Measurements from ENCODE around the gene SVEP1.

Gene SVEP1

DNA sequence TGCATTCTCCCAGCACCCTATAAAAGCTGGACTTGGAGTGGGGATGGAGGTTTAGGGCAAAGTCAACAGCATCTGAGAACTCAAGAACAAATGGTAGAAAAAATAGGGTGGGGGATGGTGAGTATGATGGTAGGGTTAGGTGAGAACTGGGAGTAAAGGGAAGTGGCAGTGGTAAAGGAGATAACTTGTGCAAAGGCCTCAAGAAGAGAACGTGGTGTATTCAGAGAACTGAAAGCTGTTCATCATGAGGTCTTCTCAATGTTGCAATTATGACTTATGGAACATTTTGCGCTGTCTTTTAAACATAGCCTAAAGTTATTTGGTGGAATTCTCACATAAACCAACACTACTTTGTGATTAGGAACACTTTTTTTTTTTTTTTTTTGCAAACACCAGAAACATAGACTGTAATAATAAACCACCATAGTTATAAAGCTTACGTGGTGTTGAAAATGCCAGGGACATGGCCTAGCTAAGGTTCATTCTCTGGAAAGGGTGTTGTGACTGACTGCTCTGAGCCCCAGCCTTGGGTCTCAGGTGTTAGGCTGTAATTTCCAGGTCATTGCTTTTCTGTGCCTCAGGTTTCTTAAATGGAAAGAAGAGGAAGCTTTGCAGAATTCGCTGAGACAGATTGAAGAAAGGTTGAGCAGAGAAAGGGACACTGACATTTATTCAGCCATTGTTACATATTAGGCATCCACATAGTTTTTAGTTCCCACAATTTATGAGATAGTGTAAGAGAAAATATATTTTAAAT, 222.7 kb downstream of the SVEP1 start:
- DNase-seq = no peak

DNA sequence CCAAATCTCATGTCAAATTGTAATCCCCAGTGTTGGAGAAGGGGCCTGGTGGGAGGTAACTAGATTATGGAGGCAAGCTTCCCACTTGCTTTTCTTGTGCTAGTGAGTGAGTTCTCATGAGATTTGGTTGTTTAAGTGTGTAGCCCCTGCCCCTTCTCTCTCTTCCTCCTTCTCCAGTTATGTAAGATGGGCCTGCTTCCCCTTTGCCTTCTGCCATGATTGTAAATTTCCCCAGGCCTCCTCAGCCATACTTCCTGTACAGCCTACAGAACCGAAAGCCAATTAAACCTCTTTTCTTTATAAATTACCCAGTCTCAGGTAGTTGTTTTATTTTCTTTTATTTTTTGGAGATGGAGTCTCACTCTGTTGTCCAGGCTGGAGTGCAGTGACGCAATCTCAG, 223.6 kb downstream of the SVEP1 start:
- DNase-seq = no peak

- DNase-seq = no peak
Measured at GRCh38 chr9:110351009-110351467, 228.5 kb downstream of the SVEP1 start.

DNA sequence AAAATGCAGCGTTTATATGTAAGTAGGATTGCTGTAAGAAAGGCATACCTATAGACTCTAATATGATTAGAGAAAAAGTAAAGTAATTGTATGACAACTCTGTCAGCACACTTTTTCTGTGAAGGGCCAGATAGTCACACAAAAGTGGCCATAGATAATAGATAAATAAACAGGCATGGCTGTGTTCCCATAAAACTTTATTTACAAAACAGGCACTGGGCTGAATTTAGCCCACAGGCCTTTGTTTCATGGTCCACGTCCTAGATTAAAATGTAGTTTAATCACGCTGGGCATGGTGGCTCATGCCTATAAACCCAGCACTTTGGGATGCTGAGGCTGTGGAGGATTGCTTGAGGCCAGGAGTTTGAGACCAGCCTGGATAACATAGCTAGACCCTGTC, 233.2 kb downstream of the SVEP1 start:
- no peak for DNase-seq

GRCh38 chr9:110344821-110345220, 234.7 kb downstream of the SVEP1 start:
- DNase-seq = no peak

GRCh38 chr9:110343551-110343950, 236.0 kb downstream of the SVEP1 start:
- no peak for DNase-seq

DNA sequence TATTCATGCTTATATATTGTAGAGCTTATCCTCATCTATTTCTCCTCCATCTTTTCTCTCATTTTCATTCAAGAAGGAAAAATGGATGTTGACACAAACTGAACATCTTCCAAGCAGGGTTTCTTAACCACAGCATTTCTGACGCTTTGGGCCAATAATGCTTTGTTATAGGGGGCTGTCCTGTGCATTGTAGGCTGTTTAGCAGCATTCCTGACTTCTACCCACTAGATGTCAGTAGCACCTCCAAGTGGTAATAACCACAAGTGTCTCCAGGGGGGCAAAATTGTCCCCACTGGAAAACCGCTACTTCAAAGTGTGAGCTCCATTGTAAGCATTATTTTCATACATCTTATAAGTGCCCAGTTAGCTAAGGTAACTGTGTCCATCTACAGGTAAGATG, 239.2 kb downstream of the SVEP1 start:
- DNase-seq = no peak

DNA sequence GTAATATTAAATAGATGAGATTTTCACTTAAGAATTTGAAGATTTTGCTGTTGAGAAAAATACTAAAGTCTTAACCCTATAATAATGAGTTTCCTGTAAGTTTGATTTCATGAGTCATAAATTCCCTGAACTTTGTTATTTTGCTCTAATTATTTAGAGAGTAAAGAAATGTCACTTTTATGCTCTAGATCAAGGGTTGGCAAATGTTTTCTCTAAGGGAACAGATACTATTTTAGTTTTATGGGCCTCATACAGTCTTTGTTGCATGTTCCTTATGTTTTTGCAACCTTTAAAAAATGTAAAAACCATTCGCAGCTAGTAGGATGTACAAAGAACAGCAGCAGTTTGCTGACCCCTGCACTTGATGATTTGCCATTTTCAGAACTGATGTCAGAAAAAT, 241.4 kb downstream of the SVEP1 start:
- DNase-seq = no peak

DNA sequence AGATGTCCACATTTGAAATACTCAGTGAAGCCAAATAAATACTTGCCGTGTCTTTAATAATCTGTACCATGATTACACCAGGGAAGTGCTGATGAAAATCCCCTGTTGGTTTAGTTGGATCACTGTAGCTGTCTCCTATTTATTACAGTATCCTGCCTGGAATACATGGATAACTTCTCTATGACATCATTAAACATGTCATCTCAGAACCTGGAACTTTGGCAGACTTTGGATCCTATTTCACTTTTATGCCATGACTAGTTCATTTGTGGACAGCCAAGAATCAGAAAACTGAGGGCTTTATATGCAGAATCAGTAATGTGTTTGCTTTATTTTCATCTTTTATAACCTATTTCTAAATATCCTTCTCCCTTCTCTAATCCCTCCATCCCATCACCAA, 241.8 kb downstream of the SVEP1 start, which contains the start of gene TXNDC8:
TXNDC8 (minus strand) TSS at position 137 of the 400 bp plus-strand sequence.
- no peak for DNase-seq

GRCh38 chr9:110336363-110336762, 243.2 kb downstream of the SVEP1 start:
- DNase-seq = no peak

DNA sequence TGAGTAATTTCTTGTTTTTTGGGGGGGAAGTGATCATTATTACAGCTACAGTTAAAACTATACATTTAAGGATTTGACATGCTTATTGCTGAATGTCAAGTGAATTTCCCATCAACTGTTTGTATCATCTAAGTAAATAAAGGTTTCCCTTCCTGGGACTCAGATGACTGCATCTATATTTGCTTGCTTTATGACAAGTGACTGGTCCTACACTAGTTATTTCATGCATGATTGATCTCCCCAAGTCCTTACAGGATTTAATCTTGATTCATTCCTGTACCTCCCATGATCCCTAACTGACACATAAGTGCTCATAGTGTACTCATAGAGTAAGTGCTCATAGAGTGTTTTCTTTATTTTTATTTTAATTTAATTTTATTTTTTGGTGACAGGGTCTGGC, 244.7 kb downstream of the SVEP1 start:
- DNase-seq = no peak

DNA sequence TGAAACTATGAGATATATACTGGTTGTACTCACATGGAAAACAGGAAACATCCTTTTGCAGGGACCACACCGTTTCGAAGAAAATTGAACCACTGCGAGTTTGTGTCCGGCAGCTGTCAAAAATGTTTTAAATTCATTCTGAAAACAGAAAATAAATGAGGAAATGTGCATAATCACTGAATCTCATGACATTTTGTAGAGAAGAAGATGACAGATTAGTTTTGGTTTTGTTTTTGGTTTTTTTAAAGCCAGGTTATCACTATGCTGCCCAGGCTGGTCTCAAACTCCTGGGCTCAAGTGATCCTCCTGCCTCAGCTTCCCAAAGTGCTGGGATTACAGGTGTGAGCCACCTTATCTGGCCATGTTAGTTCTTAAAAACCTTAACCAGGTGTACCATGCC, 245.4 kb downstream of the SVEP1 start:
- no peak for DNase-seq

GRCh38 chr9:110332766-110333165, 246.8 kb downstream of the SVEP1 start:
- DNase-seq = no peak

GRCh38 chr9:110330484-110331105, 248.9 kb downstream of the SVEP1 start:
- DNase-seq = no peak

DNA sequence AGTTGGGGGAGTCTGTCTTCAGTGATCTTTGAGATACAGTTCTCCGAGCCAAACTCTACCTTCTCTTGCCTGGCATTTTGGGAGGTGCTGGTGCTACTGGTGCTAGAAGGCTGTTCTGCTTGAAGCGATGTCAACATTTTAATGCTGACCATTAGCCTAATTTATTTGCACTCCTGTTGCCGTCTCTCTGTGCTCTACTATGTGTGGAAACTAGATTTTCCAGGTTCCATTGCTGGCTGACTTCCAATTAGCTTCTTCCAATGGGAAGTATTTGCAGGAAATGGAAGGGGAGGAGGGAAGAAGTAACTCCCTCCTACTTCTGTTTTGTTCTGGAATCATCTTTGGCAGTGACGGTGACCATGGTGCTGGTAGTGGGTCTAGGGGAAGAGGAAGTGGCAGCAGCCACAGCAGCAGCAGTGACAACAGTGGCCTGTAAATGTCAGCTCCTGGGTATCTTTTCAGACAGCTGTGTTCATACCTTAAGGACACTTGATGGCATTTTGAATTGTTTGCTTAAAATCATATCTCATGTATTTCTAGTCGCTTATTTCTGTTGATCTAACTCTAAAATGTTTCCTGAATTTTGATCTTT, 249.8 kb downstream of the SVEP1 start:
- DNase-seq = no peak

DNA sequence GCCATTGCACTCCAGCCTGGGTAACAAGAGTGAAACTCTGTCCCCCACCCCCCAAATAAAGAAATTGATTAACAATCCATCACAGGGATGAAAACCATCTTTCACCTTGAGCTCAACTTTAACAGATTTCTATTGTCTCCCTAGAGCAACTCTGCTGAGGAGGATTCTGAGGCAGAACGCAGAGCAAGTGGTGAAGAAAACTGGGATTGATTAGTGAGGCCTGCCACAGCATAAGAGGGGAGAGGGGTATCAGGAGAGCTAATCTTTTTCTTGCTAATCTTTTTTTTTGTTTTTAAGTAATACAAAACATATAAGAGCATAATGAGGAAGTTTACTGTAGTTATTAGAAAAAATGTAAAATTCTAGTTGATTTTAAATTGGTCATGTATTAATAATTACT, 250.8 kb downstream of the SVEP1 start:
- DNase-seq = no peak

DNA sequence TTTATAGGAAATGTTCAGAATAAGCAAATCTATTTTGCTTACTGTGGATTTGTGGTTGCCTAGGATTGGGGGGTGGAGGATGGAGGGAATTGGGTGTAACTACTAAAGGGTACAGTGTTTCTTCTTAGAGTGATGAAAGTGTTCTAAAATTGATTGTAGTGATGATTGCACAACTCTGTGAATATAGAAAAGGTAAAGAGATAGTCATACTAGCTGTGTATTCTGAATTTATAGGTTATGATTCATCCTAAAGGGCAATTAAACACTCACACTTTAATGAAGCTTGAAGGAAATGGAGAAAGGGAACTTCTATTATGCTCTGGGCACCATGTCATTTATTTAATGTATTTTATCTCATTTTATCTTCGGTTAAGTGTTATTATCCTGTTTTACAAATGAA, 251.8 kb downstream of the SVEP1 start:
- DNase-seq = no peak

- DNase-seq = no peak
Measured at GRCh38 chr9:110323818-110324217, 255.7 kb downstream of the SVEP1 start.

- no peak for DNase-seq
Measured at GRCh38 chr9:110320651-110321445, 258.7 kb downstream of the SVEP1 start.

GRCh38 chr9:110319781-110320492, 259.6 kb downstream of the SVEP1 start:
- no peak for DNase-seq

DNA sequence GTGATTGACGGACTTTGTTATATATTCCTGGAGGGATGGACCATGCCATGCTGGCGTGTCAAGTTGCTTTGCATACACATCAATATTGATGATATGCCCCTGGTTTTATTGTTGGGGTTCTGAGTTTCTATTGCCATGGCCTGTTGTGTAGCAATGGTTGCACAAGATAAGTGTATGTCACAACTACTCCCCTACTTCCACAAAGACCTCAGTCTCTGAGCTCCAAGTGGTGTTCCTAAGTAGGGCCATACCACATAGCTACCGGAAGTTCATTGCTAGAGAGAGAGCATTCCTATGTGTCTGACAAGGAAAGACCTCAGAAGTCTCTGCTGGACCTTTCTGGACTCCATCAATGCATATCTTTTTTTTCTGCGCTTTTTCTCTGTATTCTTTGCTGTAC, 261.6 kb downstream of the SVEP1 start:
- no peak for DNase-seq

DNA sequence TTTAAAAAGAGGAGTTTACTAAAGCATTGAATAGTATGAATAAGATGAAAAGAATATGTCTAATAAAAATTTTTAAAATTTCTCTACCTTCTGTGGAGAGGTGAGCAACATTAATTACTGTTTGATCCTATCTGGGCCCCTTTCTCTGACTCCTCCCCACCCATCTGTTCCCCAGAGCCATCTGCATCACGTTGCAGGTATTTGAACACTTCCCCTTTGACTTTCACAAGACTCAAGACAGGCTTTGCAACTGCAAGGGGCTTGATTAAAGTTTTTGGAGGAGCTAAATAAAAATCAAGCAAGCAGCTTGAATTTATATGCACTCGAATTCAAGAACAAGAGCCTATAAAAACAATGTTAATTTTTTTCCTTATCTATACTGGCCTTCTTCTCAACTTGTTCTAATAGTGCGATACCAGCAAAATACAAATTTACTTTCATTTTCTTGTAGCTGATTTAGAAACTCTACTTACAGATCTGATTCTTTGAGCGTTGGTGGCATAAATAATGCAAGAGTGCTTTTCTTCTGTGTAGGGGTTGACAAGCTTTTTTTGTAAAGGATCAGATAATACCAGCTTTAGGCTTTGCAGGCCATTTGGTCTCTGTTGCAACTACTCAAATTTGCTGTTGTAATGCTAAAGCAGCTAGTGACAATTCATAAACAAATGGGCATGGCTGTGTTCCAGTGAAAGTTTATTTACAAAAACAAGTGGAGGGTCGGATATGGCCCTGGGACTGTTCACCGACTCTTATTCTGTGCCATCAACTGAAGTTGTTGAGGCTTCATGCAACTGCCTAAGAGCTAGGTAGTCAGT, 263.1 kb downstream of the SVEP1 start:
- DNase-seq = no peak

Data from activated CD4-positive, alpha-beta T cell treated with anti-CD3 and anti-CD28 coated beads, Interleukin-2, amount 50 U/mL, for 1 hour (primary cell).